GM21526 (cell line): ENCODE data around the gene CLSTN2.

ENCODE experiments used
- ATAC-seq: cut with Tn5 transposase; IDR thresholded peaks from one replicate; pipeline ENCODE4 v1.9.1; 2021; ENCODE audit warnings: moderate library complexity; ENCODE audit not compliant: unreplicated experiment, low FRiP score

Gene CLSTN2

DNA sequence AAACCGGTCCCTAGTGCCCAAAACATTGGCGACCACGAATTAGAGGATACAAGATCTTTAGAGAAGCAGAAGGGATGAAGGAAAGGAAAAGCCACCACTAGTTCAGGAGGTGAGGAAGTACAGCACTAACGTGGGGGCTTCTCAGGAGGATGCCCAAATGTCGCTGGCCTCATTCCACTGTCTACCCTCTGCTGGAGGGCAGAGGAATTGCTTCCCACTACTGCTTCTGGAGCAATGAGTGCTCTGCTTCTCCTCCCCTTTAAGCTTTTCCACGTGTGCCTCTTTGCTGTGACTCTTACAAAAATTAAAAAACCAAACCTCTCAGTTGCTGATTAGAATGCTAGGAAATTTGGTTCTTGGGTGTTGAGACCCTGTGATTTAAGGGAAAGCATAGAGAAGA is 281.3 kb downstream of the CLSTN2 start:
- ATAC-seq = no peak

DNA sequence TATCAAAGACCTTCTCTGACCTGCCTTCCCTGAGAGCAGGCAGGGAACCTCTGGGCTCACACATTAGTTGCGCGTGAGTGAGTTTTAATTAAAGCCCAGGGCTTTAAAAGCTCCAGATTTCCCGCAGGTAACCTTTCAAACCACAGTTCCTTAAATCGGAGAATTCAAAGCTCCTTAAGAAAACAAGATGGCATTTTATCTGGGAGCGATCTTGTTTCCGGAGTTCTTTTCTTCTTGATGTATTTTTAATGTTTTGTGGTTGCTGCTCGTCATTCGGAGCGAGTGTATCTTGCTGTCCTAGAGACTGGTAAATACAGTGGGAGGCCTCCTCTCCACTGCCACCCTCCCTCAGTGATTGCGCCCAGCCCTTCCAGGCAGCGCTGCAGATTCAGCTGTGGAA is 284.3 kb downstream of the CLSTN2 start:
- ATAC-seq = no peak

DNA sequence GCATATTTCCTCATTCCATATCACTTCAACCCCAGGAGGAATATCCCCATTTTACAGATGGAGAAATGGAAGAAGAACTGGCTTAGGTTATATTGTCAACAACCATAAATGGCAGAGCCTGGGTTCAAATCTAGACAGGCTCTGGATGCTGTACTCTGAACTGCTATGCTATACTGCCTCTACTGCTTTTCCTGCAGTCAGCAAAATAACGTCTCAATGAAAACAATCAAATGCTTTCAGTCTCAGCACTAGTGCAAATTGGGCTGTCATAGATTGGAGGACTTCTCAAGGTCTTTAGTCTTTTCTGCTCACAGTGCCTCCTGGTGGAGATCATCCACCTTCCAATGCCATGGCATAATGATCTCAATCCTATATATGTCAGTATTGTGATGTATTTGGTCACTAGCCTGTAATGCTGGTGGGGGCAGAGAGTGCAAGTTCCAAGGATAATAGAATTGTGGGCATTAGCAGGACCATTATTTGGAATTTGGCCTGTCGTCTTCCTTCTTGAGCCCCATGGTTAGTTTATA is 285.0 kb downstream of the CLSTN2 start:
- peak; percentile 67 for ATAC-seq

DNA sequence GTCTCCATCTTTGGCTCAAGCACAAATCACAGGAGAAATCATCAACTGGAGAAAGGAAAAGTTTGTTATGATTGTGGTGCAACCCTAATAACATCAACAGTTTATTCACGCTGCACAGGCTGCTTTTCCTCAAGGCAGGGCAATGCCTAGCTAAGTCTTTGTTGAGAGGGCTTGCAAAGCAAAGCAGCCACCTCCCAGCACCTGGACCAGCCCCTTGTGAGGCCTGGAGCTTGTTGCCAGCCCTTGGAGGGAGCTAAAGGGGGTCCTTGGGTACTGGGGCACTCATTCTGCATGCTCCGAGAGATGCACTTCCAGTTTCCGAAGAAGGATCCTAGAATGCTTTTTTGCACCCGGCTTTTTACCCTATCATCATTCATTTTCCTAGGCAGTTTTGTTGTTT is 288.2 kb downstream of the CLSTN2 start:
- no peak for ATAC-seq

DNA sequence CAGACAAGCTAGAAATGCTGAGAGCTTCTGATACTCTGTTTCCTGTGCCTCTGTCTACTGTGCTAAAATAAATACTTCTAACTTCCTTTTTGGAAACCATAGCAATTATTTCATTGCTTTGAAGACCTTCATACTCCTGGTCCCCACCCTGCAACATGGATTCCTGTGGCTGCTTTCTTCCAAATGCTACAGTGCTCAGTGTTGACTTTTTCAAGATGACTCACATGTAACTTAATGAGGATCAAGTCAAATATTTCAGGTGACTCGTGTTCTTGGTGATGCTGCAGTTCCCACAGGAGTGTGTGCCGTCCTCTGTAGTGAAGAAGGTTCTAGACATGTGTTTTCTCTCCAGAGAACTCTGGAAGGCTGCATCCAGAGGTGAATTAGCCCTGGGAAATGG is 288.6 kb downstream of the CLSTN2 start:
- no peak for ATAC-seq

DNA sequence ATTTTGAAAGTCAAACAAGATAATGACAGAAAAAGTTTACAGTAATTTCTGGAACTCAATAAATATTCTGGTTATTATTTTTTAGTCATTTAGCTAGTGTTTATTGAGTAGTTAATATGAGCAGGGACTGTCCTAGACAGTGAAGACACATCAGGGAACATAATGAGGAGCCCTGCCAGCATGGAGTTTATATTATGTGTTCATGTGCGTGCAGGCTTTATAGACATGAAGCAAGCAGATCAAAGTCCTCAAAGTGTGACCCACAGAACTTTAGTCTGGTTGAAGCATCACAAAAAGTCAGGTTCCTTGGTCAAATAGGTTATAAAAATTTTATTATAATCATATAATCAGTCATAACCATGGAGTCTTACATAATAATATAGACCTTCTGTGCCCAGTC is 289.3 kb downstream of the CLSTN2 start:
- no peak for ATAC-seq

DNA sequence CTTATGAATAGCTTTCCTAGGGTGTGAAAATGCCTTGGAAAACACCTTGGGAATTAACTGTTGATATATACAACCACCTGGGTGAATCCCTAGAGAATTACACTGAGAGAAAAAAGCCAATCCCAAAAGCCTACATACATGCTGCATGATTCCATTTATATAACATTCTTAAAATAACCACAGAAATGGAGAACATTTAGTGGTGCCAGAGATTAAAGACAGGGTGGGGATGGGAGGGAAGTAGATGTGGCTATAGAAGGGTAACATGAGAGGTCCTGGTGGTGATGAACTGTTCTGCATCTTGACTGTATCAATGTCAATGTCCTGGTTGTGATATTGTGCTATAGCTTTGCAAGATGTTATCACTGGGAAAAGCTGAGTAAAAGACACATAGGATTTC is 291.0 kb downstream of the CLSTN2 start:
- ATAC-seq = no peak

DNA sequence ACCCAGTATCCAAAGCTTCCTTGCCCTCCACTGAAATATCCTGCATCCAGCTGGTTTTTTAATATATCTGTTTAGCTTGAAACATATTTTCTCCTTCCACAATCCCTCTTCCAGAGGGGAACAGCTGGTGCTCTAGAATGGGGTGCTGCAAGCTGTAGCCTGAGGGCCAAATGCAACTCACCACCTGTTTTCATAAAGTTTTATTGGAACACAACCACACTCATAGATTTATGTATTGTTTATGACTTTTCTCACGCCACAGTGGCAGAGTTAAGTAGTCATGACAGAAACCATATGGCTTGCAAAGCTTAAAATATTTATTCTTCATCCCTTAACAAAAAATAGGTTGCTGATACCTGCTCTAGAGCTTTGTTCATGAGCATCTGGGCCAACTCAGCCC is 298.7 kb downstream of the CLSTN2 start:
- no peak for ATAC-seq

DNA sequence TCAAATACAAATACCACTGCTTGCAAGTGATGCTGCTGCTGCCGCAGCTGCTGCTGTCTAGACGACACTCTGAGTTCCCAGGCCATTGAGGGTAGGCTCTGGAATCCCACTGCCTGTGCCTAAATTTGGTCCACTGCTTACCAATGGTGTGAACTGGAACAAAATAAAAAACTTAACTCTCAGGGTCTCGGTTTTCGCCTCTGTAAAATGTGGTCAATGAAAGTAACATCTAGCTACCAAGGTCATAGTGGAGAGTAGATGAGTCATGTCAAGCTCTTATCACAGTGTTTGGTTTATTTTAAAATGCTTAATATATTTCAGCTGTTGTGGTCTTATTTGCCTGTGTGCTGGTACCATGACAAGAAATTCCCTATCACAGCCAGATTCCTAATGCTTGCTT is 299.3 kb downstream of the CLSTN2 start:
- no peak for ATAC-seq

DNA sequence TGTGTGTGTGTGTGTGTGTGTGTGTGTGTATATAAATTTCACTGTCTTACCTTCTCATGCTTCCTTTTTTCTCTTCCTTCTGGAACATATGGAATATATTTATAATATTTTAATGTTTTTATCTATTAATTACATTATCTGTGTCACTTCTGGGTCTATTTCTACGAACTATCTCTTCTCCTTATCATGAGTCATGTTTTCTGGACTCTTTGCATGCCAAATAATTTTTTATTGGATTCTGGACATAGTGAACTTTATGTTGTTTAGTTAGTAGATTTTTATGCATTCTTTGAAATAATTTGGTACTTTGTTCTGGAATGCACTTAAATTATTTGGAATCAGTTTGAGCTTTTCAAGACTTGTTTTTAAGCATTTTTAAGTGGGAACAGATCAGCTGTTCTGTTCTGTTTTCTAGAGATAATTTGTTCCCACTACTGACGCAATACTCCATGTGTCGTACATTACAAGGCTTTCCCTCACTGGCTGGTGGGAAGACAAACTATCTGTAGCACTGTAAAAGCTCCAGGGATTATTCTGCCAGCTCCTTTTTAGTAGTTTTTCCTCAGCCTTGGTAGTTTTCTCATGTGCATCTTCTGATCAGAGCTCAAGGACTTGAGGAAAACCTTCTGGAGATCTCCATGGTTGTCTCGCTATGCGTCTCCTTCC is 302.0 kb downstream of the CLSTN2 start:
- ATAC-seq = no peak

DNA sequence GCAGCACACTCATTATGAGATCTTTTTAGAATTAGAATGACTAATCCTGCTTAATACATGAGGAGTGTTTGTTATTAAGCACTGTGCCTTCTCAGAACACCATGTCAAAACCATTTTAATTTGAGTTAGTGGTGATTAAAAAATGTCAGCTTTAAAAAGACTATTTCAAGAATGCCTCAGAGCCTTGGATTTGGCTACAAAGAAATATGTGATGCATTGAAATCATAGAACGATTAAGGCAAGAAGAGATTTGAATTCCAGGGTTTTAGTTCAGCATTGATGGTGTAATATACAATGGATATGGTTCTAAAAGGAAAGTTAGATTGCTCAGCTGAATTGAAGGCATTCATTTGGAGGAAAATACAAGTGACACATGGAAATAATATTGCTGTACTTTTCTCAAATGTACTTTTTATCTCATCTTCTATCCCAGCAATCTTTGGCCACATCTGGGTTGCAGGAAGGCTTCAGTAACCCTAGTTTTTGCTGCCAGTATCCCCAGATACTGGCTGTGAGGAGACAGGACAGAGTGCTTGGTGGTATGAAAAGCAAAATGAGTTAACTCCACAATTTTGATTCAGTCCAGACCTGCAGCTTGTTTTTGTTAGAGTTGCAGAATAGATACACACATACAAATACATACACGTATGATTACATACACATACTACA is 303.8 kb downstream of the CLSTN2 start:
- ATAC-seq = no peak

DNA sequence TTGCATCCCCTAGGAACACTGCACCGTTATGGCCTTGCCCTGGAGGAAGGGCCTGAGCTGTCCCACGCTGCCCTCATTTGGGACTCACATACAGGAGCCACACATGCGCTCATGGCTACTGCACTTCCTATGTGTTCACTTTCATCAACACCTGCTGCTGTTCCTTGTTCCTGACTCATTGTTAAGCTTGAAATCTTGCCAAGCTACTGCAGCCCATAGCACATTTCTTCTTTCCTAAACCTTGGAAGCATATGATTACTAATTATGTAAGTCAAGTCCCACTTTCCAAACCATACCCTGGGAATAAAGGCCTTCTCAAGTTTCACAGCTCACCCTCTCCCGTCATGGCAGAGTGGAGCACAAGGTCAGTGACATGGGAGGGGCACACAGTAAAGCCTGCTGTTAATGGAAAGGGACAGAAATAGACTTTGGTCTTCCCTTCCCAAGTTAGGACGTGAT is 307.9 kb downstream of the CLSTN2 start:
- no peak for ATAC-seq

DNA sequence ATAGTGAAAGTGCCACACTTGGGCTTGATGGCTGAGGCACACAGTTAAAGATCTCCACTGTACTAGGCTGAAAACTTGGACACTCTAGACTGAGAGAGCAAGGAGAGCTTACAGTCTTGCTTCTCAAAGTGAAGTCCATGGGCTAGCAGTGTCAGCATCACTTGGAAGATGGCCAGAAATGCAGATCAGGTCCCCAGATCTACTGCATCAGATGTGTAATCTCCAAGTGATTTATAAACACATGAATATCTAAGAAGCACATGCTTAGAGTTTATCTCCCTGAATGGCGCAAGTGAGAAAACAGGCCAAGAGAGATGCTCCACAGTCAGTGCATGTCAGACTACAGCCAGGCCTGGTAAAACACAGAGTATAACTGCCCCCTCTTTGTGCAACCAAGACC is 308.6 kb downstream of the CLSTN2 start:
- ATAC-seq = no peak

DNA sequence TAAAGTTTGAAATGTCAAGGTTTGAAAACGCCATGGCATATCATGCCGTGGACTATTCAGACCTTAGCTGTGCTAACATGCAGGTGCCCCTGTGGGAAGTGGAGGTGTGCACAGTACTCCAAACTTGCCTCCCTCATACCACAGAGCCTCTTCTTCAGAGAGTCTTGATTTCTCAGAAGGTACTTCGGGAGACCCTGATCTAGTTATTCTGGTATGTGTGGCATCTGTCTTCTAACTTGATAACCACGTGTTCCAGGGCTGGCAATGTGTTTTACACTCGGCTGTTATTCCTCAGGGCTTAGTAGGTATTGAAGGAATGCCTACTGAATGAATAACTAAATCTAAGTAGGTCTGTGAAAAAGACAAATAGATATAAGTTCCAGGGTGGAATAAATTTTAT is 309.9 kb downstream of the CLSTN2 start:
- ATAC-seq = no peak

DNA sequence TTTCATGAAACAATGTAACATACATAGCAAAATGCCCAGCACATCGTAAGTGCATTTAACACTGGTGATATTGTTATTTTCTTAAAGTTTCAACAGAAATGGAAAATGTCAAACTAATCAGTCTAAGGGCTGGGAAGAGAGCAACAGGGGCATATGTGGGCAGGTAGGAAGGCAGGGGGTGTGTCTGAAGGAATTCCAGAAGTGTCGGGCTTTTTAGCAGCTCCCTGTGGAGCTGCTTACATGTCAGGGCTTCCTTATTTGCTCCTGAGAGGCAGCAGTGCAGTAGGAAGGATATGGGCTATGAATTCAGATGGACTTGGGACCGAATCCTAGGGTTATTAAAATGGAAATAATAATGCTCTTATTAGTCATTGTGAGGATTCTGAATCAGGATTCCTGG is 311.6 kb downstream of the CLSTN2 start:
- ATAC-seq = no peak

DNA sequence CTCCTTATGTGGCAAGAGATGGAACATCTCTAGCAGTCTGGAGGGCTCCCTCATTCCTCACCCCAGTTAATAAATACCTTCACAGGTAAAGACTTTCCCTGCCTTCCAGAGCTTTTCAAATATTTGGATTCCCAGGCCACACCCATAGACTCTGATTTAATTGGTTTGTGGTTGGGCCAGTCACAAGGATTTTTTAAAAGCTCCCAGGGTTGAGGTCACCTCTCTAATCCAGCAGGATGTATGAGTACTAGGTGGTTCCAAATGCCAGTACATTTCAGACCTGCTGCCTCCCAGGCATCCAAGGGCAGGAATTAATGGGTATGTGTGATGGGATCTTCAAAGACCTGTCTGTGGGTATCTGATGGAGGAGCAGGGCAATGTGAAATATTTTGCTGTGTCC is 312.8 kb downstream of the CLSTN2 start:
- no peak for ATAC-seq

DNA sequence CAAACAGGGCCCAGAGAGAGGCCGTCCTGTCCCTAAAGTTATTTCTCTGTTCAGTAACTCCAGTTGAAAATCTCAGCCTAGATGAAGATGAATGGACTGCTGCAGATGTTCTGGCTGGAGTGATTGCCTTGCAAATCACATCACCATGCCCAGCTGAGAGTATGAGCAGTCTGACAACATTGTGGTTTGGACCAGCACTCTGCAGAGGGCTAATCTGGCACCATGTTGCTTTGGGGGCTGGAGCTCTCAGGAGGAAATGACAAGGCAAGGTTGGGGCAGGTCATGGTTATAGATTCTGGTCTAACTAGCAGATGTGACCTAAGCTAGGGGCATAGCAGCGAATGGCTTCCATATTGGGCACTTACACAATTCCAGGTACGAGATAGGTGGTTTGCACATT is 314.2 kb downstream of the CLSTN2 start:
- ATAC-seq = no peak

DNA sequence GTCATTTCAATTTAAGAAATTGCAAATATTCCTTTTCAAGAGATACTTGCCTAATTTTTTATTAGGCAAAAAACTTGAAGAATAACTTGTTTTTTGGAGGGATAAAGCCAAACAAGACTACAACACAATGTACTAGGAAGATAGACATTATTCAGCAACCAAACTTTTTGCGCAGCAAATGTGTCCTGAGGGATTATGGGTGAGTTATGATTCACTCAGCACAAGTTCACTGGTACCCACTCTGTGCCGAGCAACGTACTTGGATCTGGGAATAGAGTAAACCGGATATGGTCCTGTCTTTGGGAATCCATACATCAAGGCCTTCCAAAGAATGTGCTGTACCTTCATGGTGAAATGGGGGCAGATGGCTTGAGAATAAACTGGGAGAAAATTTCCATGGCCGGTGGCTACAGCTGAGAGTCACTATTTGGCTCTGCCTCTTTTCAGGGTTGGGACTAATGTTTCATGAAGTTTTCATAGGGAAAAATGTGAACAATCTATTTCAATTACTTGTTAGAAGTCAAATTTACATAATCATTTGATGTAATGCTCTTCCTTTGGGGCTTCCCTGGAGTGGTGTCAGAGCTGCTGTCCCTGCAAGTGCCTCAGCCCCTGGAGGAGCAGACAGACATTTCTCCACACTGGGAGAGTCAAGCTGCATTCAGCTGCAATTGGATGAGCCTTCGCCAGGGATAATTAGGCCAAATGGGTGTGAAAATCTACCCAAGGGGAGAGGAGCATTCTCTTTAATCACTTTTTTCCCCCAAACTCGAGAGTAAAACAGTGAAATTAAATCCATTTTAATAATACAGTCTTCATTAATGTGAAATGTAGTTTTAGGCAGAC is 315.2 kb downstream of the CLSTN2 start:
- ATAC-seq = no peak

DNA sequence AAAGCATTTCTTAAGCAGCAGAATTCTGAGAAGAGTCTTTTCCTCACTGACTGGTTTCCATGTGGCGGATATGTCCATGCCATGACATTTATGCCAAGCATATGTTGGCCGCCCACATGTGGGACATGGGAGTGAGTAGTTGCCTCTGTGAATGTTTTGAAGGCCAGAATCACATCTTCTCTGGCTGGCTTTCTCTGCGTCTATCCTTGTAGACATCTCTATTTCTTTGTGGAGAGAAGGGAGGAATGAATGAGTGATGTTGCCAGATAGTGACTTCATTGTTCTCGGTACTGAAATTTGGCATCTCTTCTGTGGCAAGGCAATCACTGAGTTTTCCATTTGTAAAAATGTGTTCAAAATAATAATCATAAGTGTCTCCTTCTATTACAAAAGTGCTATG is 316.0 kb downstream of the CLSTN2 start:
- ATAC-seq = no peak

DNA sequence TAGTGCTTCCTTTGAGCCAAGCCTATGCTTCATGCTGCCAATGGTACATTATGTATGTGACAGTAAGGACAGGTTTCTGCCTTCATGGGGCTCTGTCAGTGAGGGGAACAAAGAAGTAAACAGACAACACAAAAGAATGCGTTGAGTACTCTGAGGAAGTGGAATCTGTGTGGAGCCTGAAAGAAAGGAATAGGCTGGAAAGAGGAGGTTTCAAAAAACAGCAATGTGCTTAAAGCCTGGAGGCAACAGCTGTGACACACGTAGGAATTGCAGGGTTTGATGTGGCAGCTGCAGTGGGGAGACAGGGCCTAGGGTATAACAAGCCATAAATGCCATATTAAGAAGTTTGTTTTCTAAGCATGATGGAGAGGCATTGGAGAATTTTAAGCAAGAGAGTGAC is 316.7 kb downstream of the CLSTN2 start:
- no peak for ATAC-seq
